ENCODE data around the gene ZMYND8. TPM values are rescaled to one million over a fixed set of nuclear protein-coding genes. Genes with fewer than 3 reads are reported as not detected.
"Not testable (repeated sequence)": the region's sequence is repeated elsewhere in the genome, so short reads cannot be mapped to it uniquely, and the experiment has no call there.

Gene ZMYND8
- total and polyA plus RNA-seq, 2 donors (not counting 3 experiments of a cell fraction or from before 2014, with no cell fraction given), result 30.6 to 75.2 TPM

DNA sequence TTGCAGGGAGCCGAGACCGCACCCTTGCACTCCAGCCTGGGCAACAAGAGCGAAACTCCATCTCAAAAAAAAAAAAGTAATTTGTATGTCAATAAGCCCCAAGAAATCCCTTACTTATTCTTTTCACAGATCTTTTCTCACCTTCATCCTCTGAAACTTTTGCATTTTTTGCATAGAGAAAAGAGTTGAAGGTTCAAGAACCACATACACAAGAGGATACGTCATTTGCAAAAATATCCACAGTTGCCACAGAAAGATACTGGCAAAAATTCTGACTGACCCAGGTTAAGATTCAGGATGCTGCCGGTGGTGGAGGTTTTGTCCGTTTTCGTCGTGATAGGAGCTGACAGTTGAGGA lies 94.5 kb downstream of the ZMYND8 start:
- Histone ChIP-seq H3K79me2 (ENCODE audit: control insufficient read depth, insufficient read depth, low read length) (peaks cover 45% of the 10 kb centered on the region), H3K9me1 (replicated peaks; ENCODE audit: control insufficient read depth, extremely low read depth, insufficient read depth, low read length) (no peaks in the 10 kb centered on the region), H3K9me3 (replicated peaks; ENCODE audit: control insufficient read depth, insufficient read depth, low read length) (no peaks in the 10 kb centered on the region), H3K27me3 (ENCODE audit: control insufficient read depth in 2 of 2, insufficient read depth in 2 of 2, low read length in 2 of 2) (no peaks in the 10 kb centered on the region), H3K27ac (ENCODE audit: insufficient read depth, low read depth, low read length) (no peak overlapping the region), H3K4me3 (replicated peaks in 1 of 3; ENCODE audit: insufficient read depth in 1 of 3, low read depth in 1 of 3, low read length in 3 of 3) (no peak overlapping the region), H4K20me1 (replicated peaks; ENCODE audit: control insufficient read depth, extremely low read depth, insufficient read depth, low read length) (no peaks in the 10 kb centered on the region), H3K4me1 (ENCODE audit: control insufficient read depth, extremely low read depth, insufficient read depth, low read length) (peaks cover 13% of the 10 kb centered on the region), H3K9ac (replicated peaks; ENCODE audit: extremely low read depth, insufficient read depth, low read length) (no peak overlapping the region), H3K36me3 (ENCODE audit: control insufficient read depth in 2 of 2, extremely low read depth in 1 of 2, insufficient read depth in 2 of 2, low read length in 2 of 2) (peaks cover 13 to 33% of the 10 kb centered on the region in 2 experiments), H3K4me2 (ENCODE audit: insufficient read depth, low read length) (no peak overlapping the region), H2AFZ (ENCODE audit: low read depth, low read length) (no peak overlapping the region)
- intact Hi-C loops (cut with micrococcal nuclease) (no loop called here), dilution Hi-C loops (cut with MboI; ENCODE audit: extremely low pct_ligation_motif_present, low sequenced_read_pairs) (no loop called here)
- TF ChIP-seq EZH2 (IDR thresholded peaks at IDR 0.05; ENCODE audit: borderline replicate concordance, low read depth, low read length, severe bottlenecking), result no peak
- TF ChIP-seq, protein P1, sequence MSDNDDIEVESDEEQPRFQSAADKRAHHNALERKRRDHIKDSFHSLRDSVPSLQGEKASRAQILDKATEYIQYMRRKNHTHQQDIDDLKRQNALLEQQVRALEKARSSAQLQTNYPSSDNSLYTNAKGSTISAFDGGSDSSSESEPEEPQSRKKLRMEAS (IDR thresholded peaks at IDR 0.05; ENCODE audit: insufficient read depth, insufficient read length), result no peak
- no peak for TF ChIP-seq FOS (IDR thresholded peaks at IDR 0.05; ENCODE audit: borderline replicate concordance, insufficient read depth, low read length)
- no peak for TF ChIP-seq MYC (IDR thresholded peaks at IDR 0.05; ENCODE audit: low read depth, low read length)
- TF ChIP-seq, protein P2, sequence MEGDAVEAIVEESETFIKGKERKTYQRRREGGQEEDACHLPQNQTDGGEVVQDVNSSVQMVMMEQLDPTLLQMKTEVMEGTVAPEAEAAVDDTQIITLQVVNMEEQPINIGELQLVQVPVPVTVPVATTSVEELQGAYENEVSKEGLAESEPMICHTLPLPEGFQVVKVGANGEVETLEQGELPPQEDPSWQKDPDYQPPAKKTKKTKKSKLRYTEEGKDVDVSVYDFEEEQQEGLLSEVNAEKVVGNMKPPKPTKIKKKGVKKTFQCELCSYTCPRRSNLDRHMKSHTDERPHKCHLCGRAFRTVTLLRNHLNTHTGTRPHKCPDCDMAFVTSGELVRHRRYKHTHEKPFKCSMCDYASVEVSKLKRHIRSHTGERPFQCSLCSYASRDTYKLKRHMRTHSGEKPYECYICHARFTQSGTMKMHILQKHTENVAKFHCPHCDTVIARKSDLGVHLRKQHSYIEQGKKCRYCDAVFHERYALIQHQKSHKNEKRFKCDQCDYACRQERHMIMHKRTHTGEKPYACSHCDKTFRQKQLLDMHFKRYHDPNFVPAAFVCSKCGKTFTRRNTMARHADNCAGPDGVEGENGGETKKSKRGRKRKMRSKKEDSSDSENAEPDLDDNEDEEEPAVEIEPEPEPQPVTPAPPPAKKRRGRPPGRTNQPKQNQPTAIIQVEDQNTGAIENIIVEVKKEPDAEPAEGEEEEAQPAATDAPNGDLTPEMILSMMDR (IDR thresholded peaks at IDR 0.05; ENCODE audit: extremely low read depth in 1 of 2, insufficient read depth in 1 of 2, low read depth in 1 of 2, low read length in 2 of 2), result no peak
- TF ChIP-seq POLR2A (IDR thresholded peaks at IDR 0.05; ENCODE audit: low read depth, low read length), result no peak
- no peak for TF ChIP-seq POLR2AphosphoS5 (IDR thresholded peaks at IDR 0.05; ENCODE audit: insufficient read depth, low read depth, low read length)
- no peak for TF ChIP-seq GATA2 (IDR thresholded peaks at IDR 0.05; ENCODE audit: insufficient read depth, insufficient read length, low read depth, low read length)
- TF ChIP-seq JUN (IDR thresholded peaks at IDR 0.05; ENCODE audit: borderline replicate concordance, insufficient read depth, insufficient read length, low read depth), result no peak
- ChIA-PET CTCF (interaction anchor here (5.6 kb wide), 1 partner anchor 121 kb away, joined by 37 read pairs; no protein-coding TSS in a partner anchor), POLR2A (no interaction called here)
- FAIRE-seq (no peak), DNase-seq (ENCODE audit: low read depth, low spot score) (no peak)
- no TSS peak for BruUV-seq (replicated peaks)

DNA sequence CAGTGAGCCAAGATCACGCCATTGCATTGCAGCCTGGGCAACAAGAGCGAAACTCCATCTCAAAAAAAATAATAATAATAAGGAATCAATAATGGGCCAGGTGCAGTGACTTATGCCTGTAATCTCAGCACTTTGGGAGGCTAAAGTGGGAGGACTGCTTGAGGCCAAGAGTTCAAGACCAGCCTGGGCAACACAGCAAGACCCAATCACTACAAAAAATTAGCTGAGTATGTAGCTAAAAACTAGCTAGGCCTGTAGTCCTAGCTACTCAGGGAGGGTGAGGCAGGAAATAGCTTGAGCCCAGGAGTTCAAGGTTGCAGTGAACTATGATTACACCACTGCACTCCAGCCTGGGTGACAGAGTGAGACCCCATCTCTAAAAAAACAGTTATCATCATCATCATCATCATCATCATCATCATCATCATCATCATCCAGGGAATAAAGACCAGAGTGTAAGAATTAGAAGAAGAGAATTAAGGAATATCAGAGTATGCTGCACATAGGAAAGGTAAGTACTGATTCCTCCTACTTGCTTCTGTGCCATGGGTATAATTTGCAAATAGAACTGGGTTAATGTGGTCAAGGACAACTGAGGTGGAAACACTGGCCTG lies 95.2 kb downstream of the ZMYND8 start:
- FAIRE-seq; H3K9me3 ChIP-seq (replicated peaks; ENCODE audit: control insufficient read depth, insufficient read depth, low read length); intact Hi-C loops (cut with micrococcal nuclease); H4K20me1 ChIP-seq (replicated peaks; ENCODE audit: control insufficient read depth, extremely low read depth, insufficient read depth, low read length); H2AFZ ChIP-seq (ENCODE audit: low read depth, low read length); H3K27me3 ChIP-seq (ENCODE audit: control insufficient read depth in 2 of 2, insufficient read depth in 2 of 2, low read length in 2 of 2); BruUV-seq (replicated peaks); POLR2A ChIA-PET; H3K4me2 ChIP-seq (ENCODE audit: insufficient read depth, low read length); dilution Hi-C loops (cut with MboI; ENCODE audit: extremely low pct_ligation_motif_present, low sequenced_read_pairs); DNase-seq (ENCODE audit: low read depth, low spot score); H3K27ac ChIP-seq (ENCODE audit: insufficient read depth, low read depth, low read length); H3K4me3 ChIP-seq (replicated peaks in 1 of 3; ENCODE audit: insufficient read depth in 1 of 3, low read depth in 1 of 3, low read length in 3 of 3); H3K9ac ChIP-seq (replicated peaks; ENCODE audit: extremely low read depth, insufficient read depth, low read length); H3K9me1 ChIP-seq (replicated peaks; ENCODE audit: control insufficient read depth, extremely low read depth, insufficient read depth, low read length): not testable (repeated sequence)
- Histone ChIP-seq H3K4me1 (ENCODE audit: control insufficient read depth, extremely low read depth, insufficient read depth, low read length) (peaks cover 14% of the 10 kb centered on the region), H3K79me2 (ENCODE audit: control insufficient read depth, insufficient read depth, low read length) (peaks cover 42% of the 10 kb centered on the region), H3K36me3 (ENCODE audit: control insufficient read depth in 2 of 2, extremely low read depth in 1 of 2, insufficient read depth in 2 of 2, low read length in 2 of 2) (peaks cover 13 to 31% of the 10 kb centered on the region in 2 experiments)
- CTCF ChIA-PET, result interaction anchor here (5.6 kb wide), 1 partner anchor 122 kb away, joined by 37 read pairs; no protein-coding TSS in a partner anchor

Data from endothelial cell of umbilical vein (primary cell).